Stimulated activated CD8-positive, alpha-beta memory T cell treated with anti-CD3 and anti-CD28 coated beads, Interleukin-7, amount 100 ng/mL, for 4 hours (primary cell): Measurements from ENCODE around the gene THRAP3.
"Not testable (repeated sequence)": the region's sequence is repeated elsewhere in the genome, so short reads cannot be mapped to it uniquely, and the experiment has no call there.

Experiments
- DNase-seq, 2 donors: peaks; one replicate each; pipeline ENCODE4 v3.0.0-alpha.2; 2020; ENCODE audit warnings: low read depth in 2 of 2

The THRAP3 gene

GRCh38 chr1:36247538-36247937 is 23.3 kb downstream of the THRAP3 start:
- DNase-seq = no peak

- DNase-seq = no peak
Measured at GRCh38 chr1:36248250-36248894, 24.1 kb downstream of the THRAP3 start.

- DNase-seq = no peak
Measured at GRCh38 chr1:36251794-36252481, 27.7 kb downstream of the THRAP3 start.

- not testable (repeated sequence) for DNase-seq
Measured at GRCh38 chr1:36252482-36252824, 28.2 kb downstream of the THRAP3 start.

- DNase-seq = no peak
Measured at GRCh38 chr1:36253161-36253862, 29.1 kb downstream of the THRAP3 start.

GRCh38 chr1:36256558-36257374 is 32.5 kb downstream of the THRAP3 start:
- DNase-seq = no peak

- no peak for DNase-seq
Measured at GRCh38 chr1:36257375-36257767, 33.1 kb downstream of the THRAP3 start.

- DNase-seq = no peak
Measured at GRCh38 chr1:36258960-36259344, 34.7 kb downstream of the THRAP3 start.

GRCh38 chr1:36268981-36269380 is 44.7 kb downstream of the THRAP3 start:
- DNase-seq = no peak

GRCh38 chr1:36269408-36269838 is 45.2 kb downstream of the THRAP3 start:
- no peak for DNase-seq

- DNase-seq = no peak
Measured at GRCh38 chr1:36273024-36273423, 48.8 kb downstream of the THRAP3 start.

GRCh38 chr1:36274201-36274600 is 50.0 kb downstream of the THRAP3 start:
- DNase-seq = no peak

- no peak for DNase-seq
Measured at GRCh38 chr1:36276688-36277087, 52.4 kb downstream of the THRAP3 start.

- no peak for DNase-seq
Measured at GRCh38 chr1:36279110-36279788, 55.0 kb downstream of the THRAP3 start.

- DNase-seq = no peak
Measured at GRCh38 chr1:36279789-36280296, 55.6 kb downstream of the THRAP3 start.

GRCh38 chr1:36284061-36284460 is 59.8 kb downstream of the THRAP3 start:
- no peak for DNase-seq

- DNase-seq = no peak
Measured at GRCh38 chr1:36284517-36284916, 60.3 kb downstream of the THRAP3 start.

- peak; percentile 19 to 56 for DNase-seq
Measured at GRCh38 chr1:36285443-36286101, 61.3 kb downstream of the THRAP3 start.

- no peak for DNase-seq
Measured at GRCh38 chr1:36286802-36287201, 62.6 kb downstream of the THRAP3 start.

- no peak for DNase-seq
Measured at GRCh38 chr1:36287595-36287994, 63.4 kb downstream of the THRAP3 start.

- no peak for DNase-seq
Measured at GRCh38 chr1:36295390-36295789, 71.1 kb downstream of the THRAP3 start.
